Fibroblast of lung (primary cell): Measurements from ENCODE around the gene NFATC2. TPM values are rescaled to one million over a fixed set of nuclear protein-coding genes. Genes with fewer than 3 reads are reported as not detected.

Source experiments
- DNase-seq, 2 donors: peaks; one replicate each; pipeline versions ENCODE4 v3.0.0 to v3.0.0-alpha.2; 2010; ENCODE audit warnings: low read depth in 2 of 2
- H2AFZ ChIP-seq: 2 replicates; pipeline ENCODE4 v1.5.1; 2012; ENCODE audit warnings: low read length, control low read depth, inconsistent platforms
- H3K27ac ChIP-seq: 2 replicates; pipeline ENCODE4 v1.5.1; 2011; ENCODE audit warnings: low read length, control low read depth; ENCODE audit not compliant: insufficient read depth
- H3K27me3 ChIP-seq: 2 replicates; pipeline ENCODE4 v1.5.1; 2011; ENCODE audit warnings: mild to moderate bottlenecking, low read length; ENCODE audit not compliant: control insufficient read depth, insufficient read depth
- H3K36me3 ChIP-seq: 2 replicates; pipeline ENCODE4 v1.5.1; 2011; ENCODE audit warnings: low read length; ENCODE audit not compliant: control insufficient read depth, insufficient read depth
- H3K4me1 ChIP-seq: 2 replicates; pipeline ENCODE4 v1.5.1; 2011; ENCODE audit warnings: low read length; ENCODE audit not compliant: control insufficient read depth, insufficient read depth; ENCODE audit errors: extremely low read depth
- H3K4me2 ChIP-seq: 2 replicates; pipeline ENCODE4 v1.5.1; 2011; ENCODE audit warnings: low read length, control low read depth; ENCODE audit not compliant: insufficient read depth; ENCODE audit errors: extremely low read depth
- H3K4me3 ChIP-seq, 4 experiments: fragments of 200-600 bp in 1 of 4; sonication (generic) in 1 of 4; replicated peaks in 1 of 4; 2 replicates each; pipeline ENCODE4 v1.5.1; 2011 to 2016; ENCODE audit warnings: low read length in 4 of 4, low read depth in 3 of 4, mild to moderate bottlenecking in 3 of 4, control low read depth in 2 of 4, inconsistent platforms in 1 of 4, mixed read lengths in 1 of 4; ENCODE audit not compliant: insufficient read depth in 1 of 4; ENCODE audit errors: control extremely low read depth in 1 of 4
- H3K79me2 ChIP-seq: 2 replicates; pipeline ENCODE4 v1.5.1; 2012; ENCODE audit warnings: mild to moderate bottlenecking, low read length, inconsistent platforms; ENCODE audit not compliant: control insufficient read depth, insufficient read depth
- H3K9ac ChIP-seq: 2 replicates; pipeline ENCODE4 v1.5.1; 2011; ENCODE audit warnings: mild to moderate bottlenecking, low read length, control low read depth; ENCODE audit not compliant: insufficient read depth
- H3K9me3 ChIP-seq: 2 replicates; pipeline ENCODE4 v1.5.1; 2012; ENCODE audit warnings: low read depth, low read length; ENCODE audit not compliant: control insufficient read depth, insufficient read depth
- H4K20me1 ChIP-seq: 2 replicates; pipeline ENCODE4 v1.5.1; 2011; ENCODE audit warnings: low read length; ENCODE audit not compliant: control insufficient read depth, insufficient read depth; ENCODE audit errors: extremely low read depth
- CTCF ChIP-seq, 2 donors: IDR thresholded peaks in 1 of 2; conservative IDR thresholded peaks in 1 of 2; 1 replicate in 1 of 2; 2 replicates in 1 of 2; pipeline ENCODE4 v1.5.1; 2011 to 2012; ENCODE audit warnings: low read length in 2 of 2, control low read depth in 1 of 2, inconsistent platforms in 1 of 2, low read depth in 1 of 2, mild to moderate bottlenecking in 1 of 2
- EZH2 ChIP-seq: IDR thresholded peaks from 2 replicates; pipeline ENCODE4 v1.5.1; 2012; ENCODE audit warnings: low read length, control low read depth, mild to moderate bottlenecking; ENCODE audit errors: missing control alignments
- polyA plus RNA-seq, 2 donors: library from polyadenylated mRNA; depleted of rRNA in 1 of 2; stranded (reverse) in 1 of 2; unstranded in 1 of 2; fragments of >200 nt; gene quantifications; 2 replicates each; pipeline ENCODE4 v1.2.1, GENCODE V29; 2011 to 2012; ENCODE audit warnings: missing spikeins in 1 of 2
- total RNA-seq: library from RNA; depleted of rRNA; stranded (reverse); fragments of >200 nt; gene quantifications from 2 replicates; pipeline ENCODE4 v1.2.1, GENCODE V29; 2014

NFATC2 gene
- total and polyA plus RNA-seq, 2 donors (not counting 1 experiment from before 2014, with no cell fraction given): 0.50 to 1.2 TPM

GRCh38 chr20:51554538-51555165 lies 12.1 kb upstream of the NFATC2 start:
- Histone ChIP-seq H3K4me3 (no peak overlapping the region), H2AFZ (no peak overlapping the region), H3K9me3 (no peaks in the 10 kb centered on the region), H3K9ac (no peak overlapping the region), H4K20me1 (no peaks in the 10 kb centered on the region), H3K4me1 (no peaks in the 10 kb centered on the region), H3K27me3 (no peaks in the 10 kb centered on the region), H3K79me2 (no peaks in the 10 kb centered on the region), H3K27ac (peak overlapping the region; percentile 30), H3K4me2 (no peak overlapping the region), H3K36me3 (no peaks in the 10 kb centered on the region)
- no peak for TF ChIP-seq EZH2
- TF ChIP-seq CTCF (conservative IDR thresholded peaks at IDR 0.05 in 1 of 2, IDR thresholded peaks at IDR 0.05 in 1 of 2; ENCODE audit: low read depth in 1 of 2, low read length in 2 of 2): no peak
- peak; percentile 39 to 82 for DNase-seq

- H3K79me2 ChIP-seq: no peaks in the 10 kb centered on the region
- TF ChIP-seq EZH2 (no peak), CTCF (conservative IDR thresholded peaks at IDR 0.05 in 1 of 2, IDR thresholded peaks at IDR 0.05 in 1 of 2; ENCODE audit: low read depth in 1 of 2, low read length in 2 of 2) (no peak)
- DNase-seq: peak; percentile 50 to 69
- H3K27ac ChIP-seq: peak overlapping the region; percentile 1
- no peaks in the 10 kb centered on the region for H3K9me3 ChIP-seq
- no peak overlapping the region for H3K9ac ChIP-seq
- H3K4me1 ChIP-seq: no peaks in the 10 kb centered on the region
- no peak overlapping the region for H2AFZ ChIP-seq
- no peaks in the 10 kb centered on the region for H3K36me3 ChIP-seq
- no peaks in the 10 kb centered on the region for H4K20me1 ChIP-seq
- no peak overlapping the region for H3K4me3 ChIP-seq
- no peak overlapping the region for H3K4me2 ChIP-seq
- no peaks in the 10 kb centered on the region for H3K27me3 ChIP-seq
These were observed 11.5 kb upstream of the NFATC2 start for GRCh38 chr20:51553897-51554486.

- H4K20me1 ChIP-seq: no peaks in the 10 kb centered on the region
- no peak overlapping the region for H2AFZ ChIP-seq
- H3K4me3 ChIP-seq: no peak overlapping the region
- H3K36me3 ChIP-seq: no peaks in the 10 kb centered on the region
- H3K79me2 ChIP-seq: no peaks in the 10 kb centered on the region
- H3K9ac ChIP-seq: no peak overlapping the region
- H3K4me2 ChIP-seq: no peak overlapping the region
- H3K27ac ChIP-seq: no peak overlapping the region
- H3K4me1 ChIP-seq: no peaks in the 10 kb centered on the region
- no peak for DNase-seq
- no peaks in the 10 kb centered on the region for H3K9me3 ChIP-seq
- TF ChIP-seq EZH2: no peak
- no peak for TF ChIP-seq CTCF (conservative IDR thresholded peaks at IDR 0.05 in 1 of 2, IDR thresholded peaks at IDR 0.05 in 1 of 2; ENCODE audit: low read depth in 1 of 2, low read length in 2 of 2)
- H3K27me3 ChIP-seq: no peaks in the 10 kb centered on the region
These were observed 8.7 kb upstream of the NFATC2 start for GRCh38 chr20:51551186-51551585.
